Progenitor cell of endocrine pancreas (in vitro differentiated cells): ENCODE measurements around the gene ANKS1A. TPM values are rescaled to one million over a fixed set of nuclear protein-coding genes. Genes with fewer than 3 reads are reported as not detected.

Experiments
- DNase-seq: peaks from one replicate; pipeline ENCODE4 v3.0.0; 2021; ENCODE audit warnings: low spot score; ENCODE audit not compliant: unreplicated experiment
- H3K27ac Mint-ChIP-seq: 2 replicates; pipeline ENCODE4 v1.8.0; 2021; ENCODE audit warnings: mild to moderate bottlenecking, moderate library complexity, mixed read lengths
- H3K27me3 Mint-ChIP-seq: 2 replicates; pipeline ENCODE4 v1.8.0; 2021; ENCODE audit warnings: mixed read lengths
- H3K36me3 Mint-ChIP-seq: 2 replicates; pipeline ENCODE4 v1.8.0; 2022; ENCODE audit warnings: mixed read lengths; ENCODE audit not compliant: insufficient read depth
- H3K4me1 Mint-ChIP-seq: 2 replicates; pipeline ENCODE4 v1.8.0; 2021; ENCODE audit warnings: low read depth, mixed read lengths
- H3K4me3 Mint-ChIP-seq: 2 replicates; pipeline ENCODE4 v1.8.0; 2021; ENCODE audit warnings: low read depth, mild to moderate bottlenecking, moderate library complexity, mixed read lengths
- H3K9me3 Mint-ChIP-seq: 2 replicates; pipeline ENCODE4 v1.8.0; 2021; ENCODE audit warnings: low read depth, mixed read lengths
- CTCF ChIP-seq: fragments of 200-600 bp; sonication (generic); IDR thresholded peaks from one replicate; pipeline ENCODE4 v1.5.0; 2021; ENCODE audit warnings: antibody characterized with exemption, mild to moderate bottlenecking; ENCODE audit not compliant: unreplicated experiment
- total RNA-seq: library from RNA; stranded (reverse); gene quantifications from 2 replicates; pipeline ENCODE4 v1.2.1, GENCODE V29; 2021

The ANKS1A gene
- total RNA-seq, 1 donor from 2014 or later: 36.4 TPM

- H3K9me3 Mint-ChIP-seq: no peaks in the 10 kb centered on the region
- DNase-seq: no peak
- H3K27me3 Mint-ChIP-seq: no peaks in the 10 kb centered on the region
- no peaks in the 10 kb centered on the region for H3K4me1 Mint-ChIP-seq
- TF ChIP-seq CTCF: no peak
- H3K36me3 Mint-ChIP-seq: peaks cover 24% of the 10 kb centered on the region
- H3K4me3 Mint-ChIP-seq: no peak overlapping the region
- H3K27ac Mint-ChIP-seq: peak overlapping the region; percentile 24
Measured at GRCh38 chr6:34852406-34853085, 36.5 kb upstream of the ANKS1A start.

DNA sequence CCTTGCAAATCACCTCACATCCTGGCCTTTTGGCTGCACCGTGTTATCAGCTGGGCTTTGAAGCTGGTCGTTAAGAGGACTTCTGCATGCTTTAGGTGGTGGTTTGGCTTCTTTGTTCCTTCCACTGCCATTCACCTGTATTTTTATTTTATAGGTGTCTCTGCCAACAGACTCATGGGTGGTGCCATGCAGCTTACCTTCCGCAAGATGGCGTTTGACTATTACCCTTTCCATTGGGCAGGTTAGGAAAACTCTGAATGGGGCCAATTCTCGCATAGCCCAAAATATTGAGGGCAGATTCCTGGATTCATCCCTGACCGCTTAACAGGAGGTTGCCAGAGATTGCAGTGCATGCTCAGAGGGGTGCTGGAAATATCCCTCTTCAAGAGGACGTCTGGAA, 33.6 kb upstream of the ANKS1A start:
- TF ChIP-seq CTCF: peak; percentile 19
- DNase-seq: no peak
- Mint-ChIP-seq H3K9me3 (no peaks in the 10 kb centered on the region), H3K4me3 (no peak overlapping the region), H3K36me3 (peaks cover 29% of the 10 kb centered on the region), H3K27ac (no peak overlapping the region), H3K27me3 (no peaks in the 10 kb centered on the region), H3K4me1 (no peaks in the 10 kb centered on the region)

DNA sequence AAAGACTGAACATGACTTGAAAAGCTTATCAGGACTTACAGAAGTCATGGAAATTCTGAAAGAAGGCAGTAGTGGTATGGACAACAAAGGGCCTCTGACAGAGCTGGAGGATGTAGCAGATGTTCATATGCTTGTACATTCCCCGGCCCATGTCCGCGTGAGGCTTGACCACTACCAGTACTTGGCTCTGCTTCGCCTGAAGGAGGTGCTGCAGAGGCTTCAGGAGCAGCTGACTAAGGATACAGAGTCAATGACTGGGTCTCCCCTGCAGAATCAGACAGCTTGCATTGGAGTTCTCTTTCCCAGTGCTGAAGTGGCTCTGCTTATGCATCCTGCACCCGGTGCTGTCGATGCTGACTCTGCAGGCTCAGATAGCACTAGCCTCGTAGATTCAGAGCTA, 30.4 kb upstream of the ANKS1A start:
- no peak for TF ChIP-seq CTCF
- H3K9me3 Mint-ChIP-seq: no peaks in the 10 kb centered on the region
- no peak for DNase-seq
- peaks cover 24% of the 10 kb centered on the region for H3K36me3 Mint-ChIP-seq
- H3K4me1 Mint-ChIP-seq: no peaks in the 10 kb centered on the region
- no peak overlapping the region for H3K4me3 Mint-ChIP-seq
- no peak overlapping the region for H3K27ac Mint-ChIP-seq
- no peaks in the 10 kb centered on the region for H3K27me3 Mint-ChIP-seq

GRCh38 chr6:34859951-34860350, 29.1 kb upstream of the ANKS1A start:
- Mint-ChIP-seq H3K27me3 (no peaks in the 10 kb centered on the region), H3K9me3 (no peaks in the 10 kb centered on the region), H3K27ac (no peak overlapping the region), H3K4me1 (no peaks in the 10 kb centered on the region), H3K36me3 (peaks cover 29% of the 10 kb centered on the region), H3K4me3 (no peak overlapping the region)
- TF ChIP-seq CTCF: no peak
- DNase-seq: no peak

GRCh38 chr6:34860776-34861175, 28.3 kb upstream of the ANKS1A start:
- H3K9me3 Mint-ChIP-seq: no peaks in the 10 kb centered on the region
- no peak overlapping the region for H3K27ac Mint-ChIP-seq
- no peaks in the 10 kb centered on the region for H3K4me1 Mint-ChIP-seq
- H3K4me3 Mint-ChIP-seq: no peak overlapping the region
- peaks cover 29% of the 10 kb centered on the region for H3K36me3 Mint-ChIP-seq
- no peaks in the 10 kb centered on the region for H3K27me3 Mint-ChIP-seq
- TF ChIP-seq CTCF: no peak
- DNase-seq: no peak
